Measurements from ENCODE around the gene CHIC2. TPM values are rescaled to one million over a fixed set of nuclear protein-coding genes. Genes with fewer than 3 reads are reported as not detected.

CHIC2 gene
- total RNA-seq, 1 experiment from 2014 or later = 8.2 TPM

DNA sequence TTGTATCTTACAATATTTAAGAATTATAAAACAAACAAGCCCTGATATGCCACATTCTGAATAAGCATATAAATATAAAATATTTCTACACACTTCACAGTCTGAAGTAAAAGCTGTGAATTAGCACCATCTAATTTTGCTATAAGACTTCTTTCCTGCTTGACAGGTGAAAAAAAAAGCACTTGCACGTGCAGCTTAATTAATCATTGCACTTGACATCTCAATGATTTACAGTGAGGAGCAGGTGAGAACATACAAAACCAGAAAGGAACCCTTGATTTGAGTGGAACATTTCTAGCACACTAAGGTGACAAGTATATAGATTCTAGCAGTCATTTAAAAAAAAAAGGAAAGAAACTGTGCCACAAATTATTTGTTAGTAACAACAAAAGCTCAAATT is 47.9 kb downstream of the CHIC2 start:
- Histone ChIP-seq H3K4ac (ENCODE audit: low read depth, low read length) (no peak overlapping the region), H3K79me2 (ENCODE audit: insufficient read depth, low read length) (no peaks in the 10 kb centered on the region), H3K4me1 (ENCODE audit: insufficient read depth, low read length) (peaks cover 5% of the 10 kb centered on the region; the same call in 1 of the 2 replicates), H3K9me3 (ENCODE audit: control insufficient read depth, low read depth, low read length) (peaks cover 8% of the 10 kb centered on the region), H3K23me2 (ENCODE audit: insufficient read length, low read depth, low read length, poor library complexity, severe bottlenecking) (no peaks in the 10 kb centered on the region), H2BK120ac (ENCODE audit: low read depth, low read length, poor library complexity, severe bottlenecking) (no peak overlapping the region), H3T11ph (ENCODE audit: low read length) (no peak overlapping the region), H3K9ac (ENCODE audit: extremely low read depth, insufficient read length, low read length) (no peak overlapping the region), H3K18ac (ENCODE audit: insufficient read length, low read depth, low read length) (no peak overlapping the region), H3K56ac (ENCODE audit: insufficient read length, low read depth, low read length) (no peak overlapping the region), H2BK15ac (ENCODE audit: low read depth, low read length) (no peak overlapping the region), H4K20me1 (ENCODE audit: control insufficient read depth, insufficient read depth, insufficient read length) (no peaks in the 10 kb centered on the region), H3K23ac (ENCODE audit: insufficient read length, low read depth, low read length) (no peak overlapping the region), H3K79me1 (ENCODE audit: insufficient read depth, low read depth, low read length, poor library complexity, severe bottlenecking) (no peaks in the 10 kb centered on the region), H2AFZ (ENCODE audit: low read length) (no peak overlapping the region), H3K27ac (ENCODE audit: insufficient read length, low read depth, low read length) (no peak overlapping the region), H3K14ac (ENCODE audit: insufficient read depth, low read length) (no peak overlapping the region), H4K8ac (replicated peaks; ENCODE audit: insufficient read length, low read depth, low read length) (no peak overlapping the region), H2BK5ac (ENCODE audit: insufficient read length, low read length) (no peak overlapping the region), H4K5ac (ENCODE audit: insufficient read length, low read depth, low read length) (no peak overlapping the region), H2BK20ac (ENCODE audit: low read depth, low read length, poor library complexity, severe bottlenecking) (no peak overlapping the region), H3K27me3 (ENCODE audit: insufficient read depth, low read length) (no peaks in the 10 kb centered on the region), H3K4me2 (ENCODE audit: insufficient read depth, insufficient read length, low read length) (no peak overlapping the region), H2BK12ac (ENCODE audit: insufficient read length, low read depth, low read length) (no peak overlapping the region), H2AK5ac (ENCODE audit: insufficient read length, low read length) (no peak overlapping the region), H4K91ac (ENCODE audit: insufficient read length, low read depth, low read length) (no peak overlapping the region)
- no peak for DNase-seq
- Mint-ChIP-seq H3K27me3 (ENCODE audit: low read depth) (no peaks in the 10 kb centered on the region), H3K36me3 (ENCODE audit: insufficient read depth in 1 of 3, low read depth in 3 of 3) (no peaks in the 10 kb centered on the region), H3K4me1 (peaks cover 41 to 44% of the 10 kb centered on the region in 2 experiments), H3K27ac (no peak overlapping the region), H3K9me3 (no peaks in the 10 kb centered on the region), H3K4me3 (no peak overlapping the region)
- WGBS (ENCODE audit: extremely low coverage, insufficient read length, low lambda C conversion rate) = no CpG with 5 or more reads among the region's 1 CpG
- TF ChIP-seq, protein P1, sequence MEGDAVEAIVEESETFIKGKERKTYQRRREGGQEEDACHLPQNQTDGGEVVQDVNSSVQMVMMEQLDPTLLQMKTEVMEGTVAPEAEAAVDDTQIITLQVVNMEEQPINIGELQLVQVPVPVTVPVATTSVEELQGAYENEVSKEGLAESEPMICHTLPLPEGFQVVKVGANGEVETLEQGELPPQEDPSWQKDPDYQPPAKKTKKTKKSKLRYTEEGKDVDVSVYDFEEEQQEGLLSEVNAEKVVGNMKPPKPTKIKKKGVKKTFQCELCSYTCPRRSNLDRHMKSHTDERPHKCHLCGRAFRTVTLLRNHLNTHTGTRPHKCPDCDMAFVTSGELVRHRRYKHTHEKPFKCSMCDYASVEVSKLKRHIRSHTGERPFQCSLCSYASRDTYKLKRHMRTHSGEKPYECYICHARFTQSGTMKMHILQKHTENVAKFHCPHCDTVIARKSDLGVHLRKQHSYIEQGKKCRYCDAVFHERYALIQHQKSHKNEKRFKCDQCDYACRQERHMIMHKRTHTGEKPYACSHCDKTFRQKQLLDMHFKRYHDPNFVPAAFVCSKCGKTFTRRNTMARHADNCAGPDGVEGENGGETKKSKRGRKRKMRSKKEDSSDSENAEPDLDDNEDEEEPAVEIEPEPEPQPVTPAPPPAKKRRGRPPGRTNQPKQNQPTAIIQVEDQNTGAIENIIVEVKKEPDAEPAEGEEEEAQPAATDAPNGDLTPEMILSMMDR (conservative IDR thresholded peaks at IDR 0.05) = no peak
